Activated naive CD4-positive, alpha-beta T cell treated with anti-CD3 and anti-CD28 coated beads, Interleukin-2, amount 10 ng/mL, durations not matched to agents 7 days and 5 days (primary cell): Measurements from ENCODE around the gene FGFR4.
A peak's percentile ranks its signal among the peaks of the same experiment; 100 is the strongest.

Source experiments
- CTCF ChIA-PET: fragments of 350-600 bp; sonication (Branson Sonifier 250); formaldehyde crosslinking; loops from one replicate; lab custom pipeline; 2021; ENCODE audit warnings: antibody characterized with exemption; lab: Charles Lee
- DNase-seq: peaks from one replicate; pipeline ENCODE4 v3.0.0-alpha.2; 2020
- H3K27ac Mint-ChIP-seq: one replicate; pipeline ENCODE4 v1.8.0; 2021; ENCODE audit warnings: mild to moderate bottlenecking, moderate library complexity, mixed read lengths
- H3K27me3 Mint-ChIP-seq: one replicate; pipeline ENCODE4 v1.8.0; 2021; ENCODE audit warnings: mild to moderate bottlenecking, mixed read lengths
- H3K36me3 Mint-ChIP-seq: one replicate; pipeline ENCODE4 v1.8.0; 2021; ENCODE audit warnings: mixed read lengths
- H3K4me1 Mint-ChIP-seq: one replicate; pipeline ENCODE4 v1.8.0; 2021; ENCODE audit warnings: mixed read lengths
- H3K4me3 Mint-ChIP-seq: one replicate; pipeline ENCODE4 v1.8.0; 2021; ENCODE audit warnings: mild to moderate bottlenecking, moderate library complexity, mixed read lengths
- H3K9me3 Mint-ChIP-seq: one replicate; pipeline ENCODE4 v1.8.0; 2021; ENCODE audit warnings: mixed read lengths

Gene FGFR4

GRCh38 chr5:177070536-177071191 is 16.1 kb upstream of the FGFR4 start:
- Mint-ChIP-seq H3K4me1 (peaks cover 3% of the 10 kb centered on the region), H3K27me3 (no peaks in the 10 kb centered on the region), H3K4me3 (no peak overlapping the region), H3K27ac (no peak overlapping the region), H3K36me3 (peaks cover 6% of the 10 kb centered on the region), H3K9me3 (no peaks in the 10 kb centered on the region)
- CTCF ChIA-PET: interaction anchor here (0.6 to 5.9 kb wide), 7 partner anchors 9 to 410 kb away, joined by 3 to 64 read pairs (median 8); no protein-coding TSS in a partner anchor
- no peak for DNase-seq

DNA sequence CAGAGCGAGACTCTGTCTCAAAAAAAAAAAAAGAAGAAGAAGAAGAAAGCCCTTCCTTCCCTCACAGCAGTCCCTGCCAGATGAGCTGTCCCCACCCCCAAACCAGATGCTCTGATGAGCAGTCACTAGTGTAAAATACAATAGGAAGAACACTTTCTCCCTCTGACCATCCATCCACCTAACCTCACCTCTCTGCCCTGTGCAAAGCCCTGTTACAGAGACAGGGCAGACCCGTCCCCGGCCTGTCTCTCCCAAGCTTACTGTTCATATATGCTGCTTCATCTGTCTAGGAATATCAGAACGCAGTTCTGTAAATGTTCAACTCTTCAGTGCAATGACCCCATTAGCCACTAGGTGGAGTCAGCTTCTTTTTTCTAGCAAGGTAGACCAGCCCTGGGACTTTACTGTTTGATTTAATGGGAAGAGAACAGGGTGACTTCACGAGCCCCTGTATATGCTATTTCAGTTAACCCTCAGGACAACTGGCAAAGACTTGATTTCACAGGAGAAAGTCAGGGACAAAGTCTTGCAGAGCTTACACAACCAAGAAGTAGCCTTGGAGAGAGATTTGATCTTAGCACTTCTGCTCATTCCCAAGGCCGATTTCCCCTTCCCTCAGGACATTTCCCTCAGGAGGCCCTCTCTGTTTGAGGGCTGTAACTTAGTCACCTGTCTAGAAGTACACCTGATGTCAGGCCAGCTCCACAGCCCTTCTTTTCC is 14.9 kb upstream of the FGFR4 start:
- peak; percentile 78 for DNase-seq
- CTCF ChIA-PET: interaction anchor here (0.8 to 5.9 kb wide), 16 partner anchors 9 to 498 kb away, joined by 3 to 64 read pairs (median 4); partner anchors contain the start of gene FGFR4
- no peak overlapping the region for H3K4me3 Mint-ChIP-seq
- no peaks in the 10 kb centered on the region for H3K27me3 Mint-ChIP-seq
- peaks cover 6% of the 10 kb centered on the region for H3K36me3 Mint-ChIP-seq
- no peak overlapping the region for H3K27ac Mint-ChIP-seq
- H3K4me1 Mint-ChIP-seq: peaks cover 3% of the 10 kb centered on the region
- H3K9me3 Mint-ChIP-seq: no peaks in the 10 kb centered on the region

- Mint-ChIP-seq H3K9me3 (no peaks in the 10 kb centered on the region), H3K27ac (peak overlapping the region; percentile 33), H3K4me1 (no peaks in the 10 kb centered on the region), H3K4me3 (no peak overlapping the region), H3K27me3 (peaks cover 4% of the 10 kb centered on the region), H3K36me3 (peaks cover 3% of the 10 kb centered on the region)
- CTCF ChIA-PET: interaction anchor here (0.6 to 1.4 kb wide), 2 partner anchors 9 to 136 kb away, joined by 3 to 4 read pairs; no protein-coding TSS in a partner anchor
- DNase-seq: no peak
Observed at GRCh38 chr5:177077335-177077734, 9.4 kb upstream of the FGFR4 start.

DNA sequence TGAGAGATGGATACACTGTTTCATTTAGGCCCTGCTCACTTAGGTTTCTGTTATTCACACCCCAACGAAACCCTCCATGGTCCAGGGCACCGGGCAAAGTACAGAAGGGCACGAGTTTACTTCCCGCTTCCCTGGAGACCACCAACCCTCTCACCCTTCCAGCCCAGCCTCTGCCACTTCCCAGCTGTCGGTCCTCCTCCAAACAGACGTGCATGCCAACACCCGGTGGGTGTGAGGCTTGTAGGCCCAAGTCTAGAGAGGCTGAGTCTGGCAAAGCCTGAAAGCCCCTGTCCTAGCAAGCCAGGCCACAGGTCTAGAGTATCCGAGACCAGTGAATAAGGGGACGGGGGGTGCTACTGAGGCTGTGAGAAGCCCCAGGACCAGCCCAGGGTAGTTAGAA is 7.1 kb upstream of the FGFR4 start:
- Mint-ChIP-seq H3K27ac (no peak overlapping the region), H3K27me3 (peaks cover 25% of the 10 kb centered on the region), H3K4me1 (no peaks in the 10 kb centered on the region), H3K4me3 (no peak overlapping the region), H3K9me3 (no peaks in the 10 kb centered on the region), H3K36me3 (peaks cover 1% of the 10 kb centered on the region)
- no peak for DNase-seq
- CTCF ChIA-PET: interaction anchor here (0.7 to 1.1 kb wide), 2 partner anchors 33 to 419 kb away, joined by 3 read pairs; no protein-coding TSS in a partner anchor

DNA sequence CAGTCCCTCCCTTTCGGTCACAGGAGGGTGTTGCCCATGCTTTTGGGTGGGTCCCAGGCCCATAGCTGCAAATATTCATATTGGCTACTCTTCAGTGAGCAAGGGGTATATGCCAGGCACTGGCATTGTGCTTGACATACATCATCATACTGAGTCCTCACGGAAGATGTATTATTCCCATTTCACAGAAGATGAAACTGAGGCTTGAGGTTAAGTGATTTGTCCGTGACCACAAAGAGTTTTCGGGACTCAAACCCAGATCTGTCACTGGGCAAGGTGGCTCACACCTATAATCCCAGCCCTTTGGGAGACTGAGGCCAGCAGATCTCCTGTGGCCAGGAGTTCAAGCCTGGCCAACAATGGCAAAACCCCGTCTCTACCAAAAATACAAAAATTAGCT is 6.5 kb upstream of the FGFR4 start:
- CTCF ChIA-PET: interaction anchor here (0.6 to 1.2 kb wide), 4 partner anchors 8 to 420 kb away, joined by 3 read pairs; no protein-coding TSS in a partner anchor
- Mint-ChIP-seq H3K27ac (no peak overlapping the region), H3K36me3 (peaks cover 1% of the 10 kb centered on the region), H3K9me3 (no peaks in the 10 kb centered on the region), H3K4me1 (no peaks in the 10 kb centered on the region), H3K4me3 (no peak overlapping the region), H3K27me3 (peaks cover 29% of the 10 kb centered on the region)
- no peak for DNase-seq

DNA sequence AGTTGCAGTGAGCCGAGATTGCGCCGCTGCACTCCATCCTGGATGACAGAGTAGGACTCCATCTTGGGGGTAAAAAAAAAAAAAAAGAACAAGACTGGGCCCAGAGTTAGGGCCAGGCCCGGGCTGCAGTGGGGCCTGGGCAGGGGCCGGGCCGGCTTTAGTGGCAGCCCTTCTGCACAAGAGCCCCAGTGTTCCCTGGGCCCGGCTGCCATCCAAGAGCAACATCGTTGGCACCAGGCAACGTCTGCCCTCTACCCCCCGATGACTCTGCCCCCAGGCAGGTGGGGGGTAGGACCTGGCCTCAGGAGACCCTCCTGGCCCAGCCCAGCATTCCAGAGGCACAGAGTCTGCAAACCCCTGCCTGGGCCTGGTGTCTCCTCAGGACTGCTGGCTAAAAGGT is 4.9 kb upstream of the FGFR4 start:
- Mint-ChIP-seq H3K4me3 (no peak overlapping the region), H3K9me3 (no peaks in the 10 kb centered on the region), H3K27me3 (peaks cover 44% of the 10 kb centered on the region), H3K36me3 (no peaks in the 10 kb centered on the region), H3K27ac (no peak overlapping the region), H3K4me1 (peaks cover 6% of the 10 kb centered on the region)
- CTCF ChIA-PET: interaction anchor here (0.6 to 1.6 kb wide), 3 partner anchors 9 to 600 kb away, joined by 3 to 9 read pairs (median 5); no protein-coding TSS in a partner anchor
- DNase-seq: no peak

DNA sequence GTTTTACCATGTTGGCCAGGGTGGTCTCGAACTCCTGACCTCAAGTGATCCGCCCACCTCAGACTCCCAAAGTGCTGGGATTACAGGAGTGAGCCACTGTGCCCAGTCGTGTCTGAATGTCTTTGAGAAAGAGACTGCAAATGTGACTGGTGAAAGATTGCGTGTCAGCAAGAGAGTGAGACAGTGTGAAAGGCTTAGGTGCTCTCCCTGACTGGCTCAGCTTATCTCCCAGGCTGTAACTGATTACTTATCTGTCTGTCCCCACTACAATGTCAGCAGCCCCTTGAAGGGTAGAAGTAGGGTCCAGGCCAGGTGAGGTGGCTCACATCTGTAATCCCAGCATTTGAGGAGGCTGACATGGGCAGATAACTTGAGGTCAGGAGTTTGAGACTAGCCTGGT is 3.4 kb upstream of the FGFR4 start:
- Mint-ChIP-seq H3K9me3 (no peaks in the 10 kb centered on the region), H3K36me3 (no peaks in the 10 kb centered on the region), H3K4me1 (peaks cover 8% of the 10 kb centered on the region), H3K27me3 (peaks cover 58% of the 10 kb centered on the region), H3K27ac (no peak overlapping the region), H3K4me3 (no peak overlapping the region)
- DNase-seq: no peak
- CTCF ChIA-PET: interaction anchor here (1.2 to 4.3 kb wide), 2 partner anchors 10 to 423 kb away, joined by 5 to 25 read pairs; no protein-coding TSS in a partner anchor

DNA sequence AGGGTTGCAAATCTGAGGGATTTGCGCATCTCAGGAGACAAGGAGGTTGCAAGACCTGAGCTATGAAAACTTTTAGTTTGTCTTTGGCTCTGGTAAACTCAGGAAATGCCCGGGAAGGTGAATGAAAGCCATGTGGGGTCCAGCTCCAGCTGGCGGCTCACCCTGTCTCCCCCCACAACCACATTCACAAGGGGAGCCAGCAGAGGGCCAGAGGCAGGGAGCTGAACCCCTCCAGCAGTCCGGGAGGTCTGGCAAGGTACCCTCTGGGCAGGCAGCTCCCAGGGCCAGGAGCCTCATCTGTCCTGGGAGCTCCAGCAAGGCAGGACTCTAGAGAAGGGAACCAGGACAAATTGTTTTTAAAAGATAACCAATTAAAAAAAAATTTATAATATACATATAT is 2.5 kb upstream of the FGFR4 start:
- Mint-ChIP-seq H3K27ac (no peak overlapping the region), H3K4me1 (peaks cover 8% of the 10 kb centered on the region), H3K9me3 (no peaks in the 10 kb centered on the region), H3K4me3 (no peak overlapping the region), H3K27me3 (peaks cover 66% of the 10 kb centered on the region), H3K36me3 (no peaks in the 10 kb centered on the region)
- CTCF ChIA-PET: interaction anchor here (1.2 to 4.3 kb wide), 3 partner anchors 11 to 424 kb away, joined by 3 to 25 read pairs (median 5); no protein-coding TSS in a partner anchor
- no peak for DNase-seq

DNA sequence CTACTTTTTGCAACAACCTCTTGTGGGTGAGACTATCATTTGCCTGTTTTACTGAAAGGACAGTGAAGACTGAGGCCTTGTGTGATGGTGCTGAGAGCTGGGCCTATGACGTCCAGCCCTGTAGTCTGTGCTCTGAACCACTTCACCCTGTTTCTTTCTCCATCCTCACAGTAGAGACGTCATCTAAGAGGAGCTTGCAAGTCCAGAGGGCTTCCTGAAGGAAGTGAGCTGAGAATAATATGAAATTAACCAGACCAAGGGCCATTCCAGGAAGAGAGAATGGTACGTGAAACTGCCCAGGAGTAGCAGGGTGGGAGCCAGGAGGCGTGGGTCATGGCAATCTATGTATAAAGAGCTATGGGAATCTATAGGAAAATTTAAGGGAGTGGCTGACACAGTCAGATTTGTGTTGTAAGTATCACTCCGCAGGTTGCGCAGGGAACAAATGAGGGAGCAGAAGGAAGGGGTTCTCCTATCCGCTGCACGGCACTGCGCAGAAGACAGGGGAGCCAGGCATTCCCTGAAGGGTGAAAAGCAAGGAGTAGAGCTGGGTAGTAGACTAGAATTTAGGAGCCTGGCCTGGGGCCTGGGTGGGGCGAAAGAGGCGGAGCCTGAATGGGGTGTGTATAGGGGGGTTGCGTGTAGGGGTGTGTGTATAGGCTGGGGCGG is 596 bp upstream of the FGFR4 start:
- Mint-ChIP-seq H3K27ac (no peak overlapping the region), H3K36me3 (no peaks in the 10 kb centered on the region), H3K4me1 (peaks cover 8% of the 10 kb centered on the region), H3K27me3 (peaks cover 79% of the 10 kb centered on the region), H3K9me3 (no peaks in the 10 kb centered on the region), H3K4me3 (peak overlapping the region; percentile 52)
- no peak for DNase-seq
- CTCF ChIA-PET: interaction anchor here (0.7 to 4.3 kb wide), 4 partner anchors 8 to 224 kb away, joined by 3 to 25 read pairs (median 10); no protein-coding TSS in a partner anchor

- H3K27ac Mint-ChIP-seq: no peak overlapping the region
- peak overlapping the region; percentile 28 for H3K4me3 Mint-ChIP-seq
- DNase-seq: no peak
- CTCF ChIA-PET: interaction anchor here (0.6 to 4.3 kb wide), 5 partner anchors 14 to 81 kb away, joined by 3 to 25 read pairs (median 4); partner anchors contain the start of gene UIMC1
- H3K27me3 Mint-ChIP-seq: peaks cover 77% of the 10 kb centered on the region
- H3K9me3 Mint-ChIP-seq: no peaks in the 10 kb centered on the region
- H3K36me3 Mint-ChIP-seq: no peaks in the 10 kb centered on the region
- peaks cover 8% of the 10 kb centered on the region for H3K4me1 Mint-ChIP-seq
Observed at GRCh38 chr5:177087398-177088005, 787 bp downstream of the FGFR4 start.

GRCh38 chr5:177089127-177089526 is 2.4 kb downstream of the FGFR4 start:
- H3K36me3 Mint-ChIP-seq: no peaks in the 10 kb centered on the region
- CTCF ChIA-PET: no interaction called here
- H3K27me3 Mint-ChIP-seq: peaks cover 61% of the 10 kb centered on the region
- no peaks in the 10 kb centered on the region for H3K9me3 Mint-ChIP-seq
- H3K4me1 Mint-ChIP-seq: peaks cover 8% of the 10 kb centered on the region
- no peak for DNase-seq
- H3K27ac Mint-ChIP-seq: no peak overlapping the region
- H3K4me3 Mint-ChIP-seq: no peak overlapping the region

GRCh38 chr5:177089825-177090641 is 3.3 kb downstream of the FGFR4 start:
- no peaks in the 10 kb centered on the region for H3K36me3 Mint-ChIP-seq
- H3K27me3 Mint-ChIP-seq: peaks cover 64% of the 10 kb centered on the region
- H3K4me3 Mint-ChIP-seq: no peak overlapping the region
- no peak for DNase-seq
- H3K9me3 Mint-ChIP-seq: no peaks in the 10 kb centered on the region
- peaks cover 8% of the 10 kb centered on the region for H3K4me1 Mint-ChIP-seq
- H3K27ac Mint-ChIP-seq: no peak overlapping the region
- CTCF ChIA-PET: no interaction called here

DNA sequence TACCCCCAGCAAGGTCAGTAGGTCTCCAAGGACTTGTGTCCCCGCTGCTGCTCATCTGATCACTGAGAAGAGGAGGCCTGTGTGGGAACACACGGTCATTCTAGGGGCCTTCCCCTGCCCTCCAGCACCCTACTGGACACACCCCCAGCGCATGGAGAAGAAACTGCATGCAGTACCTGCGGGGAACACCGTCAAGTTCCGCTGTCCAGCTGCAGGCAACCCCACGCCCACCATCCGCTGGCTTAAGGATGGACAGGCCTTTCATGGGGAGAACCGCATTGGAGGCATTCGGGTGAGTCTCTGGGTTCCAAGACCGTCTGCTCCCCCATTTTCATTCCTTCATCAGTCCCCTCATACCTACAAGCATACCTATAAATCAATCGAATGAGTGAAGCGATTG is 4.1 kb downstream of the FGFR4 start:
- H3K27me3 Mint-ChIP-seq: peaks cover 56% of the 10 kb centered on the region
- no peaks in the 10 kb centered on the region for H3K9me3 Mint-ChIP-seq
- CTCF ChIA-PET: no interaction called here
- H3K4me3 Mint-ChIP-seq: no peak overlapping the region
- H3K27ac Mint-ChIP-seq: no peak overlapping the region
- H3K4me1 Mint-ChIP-seq: peaks cover 8% of the 10 kb centered on the region
- no peak for DNase-seq
- no peaks in the 10 kb centered on the region for H3K36me3 Mint-ChIP-seq
